Stimulated activated CD4-positive, alpha-beta T cell treated with anti-CD3 and anti-CD28 coated beads, Interleukin-15, amount 100 ng/mL, for 48 hours (primary cell): Measurements from ENCODE around the gene DEPDC5.

Experiments used
- DNase-seq, 2 donors: peaks; one replicate each; pipeline ENCODE4 v3.0.0-alpha.2; 2020; ENCODE audit warnings: low read depth in 2 of 2

Gene DEPDC5

GRCh38 chr22:31925056-31925455, 171.2 kb downstream of the DEPDC5 start:
- no peak for DNase-seq

GRCh38 chr22:31926024-31926423, 172.2 kb downstream of the DEPDC5 start:
- DNase-seq: no peak

GRCh38 chr22:31926969-31927368, 173.2 kb downstream of the DEPDC5 start:
- DNase-seq: no peak

- DNase-seq: no peak
Measured at GRCh38 chr22:31927562-31927961, 173.7 kb downstream of the DEPDC5 start.

GRCh38 chr22:31929167-31929930, 175.5 kb downstream of the DEPDC5 start:
- no peak for DNase-seq

GRCh38 chr22:31932863-31933262, 179.0 kb downstream of the DEPDC5 start:
- DNase-seq: no peak

GRCh38 chr22:31933406-31933805, 179.6 kb downstream of the DEPDC5 start:
- DNase-seq: no peak

GRCh38 chr22:31933816-31934482, 180.1 kb downstream of the DEPDC5 start:
- no peak for DNase-seq

GRCh38 chr22:31935961-31936635, 182.3 kb downstream of the DEPDC5 start:
- no peak for DNase-seq

GRCh38 chr22:31937341-31937740, 183.5 kb downstream of the DEPDC5 start:
- DNase-seq: no peak

- DNase-seq: no peak
Measured at GRCh38 chr22:31938296-31938695, 184.5 kb downstream of the DEPDC5 start.

GRCh38 chr22:31940506-31940905, 186.7 kb downstream of the DEPDC5 start:
- DNase-seq: no peak

- no peak for DNase-seq
Measured at GRCh38 chr22:31942091-31942490, 188.3 kb downstream of the DEPDC5 start.

- DNase-seq: no peak
Measured at GRCh38 chr22:31943206-31943977, 189.6 kb downstream of the DEPDC5 start.

- peak; percentile 86 to 90 for DNase-seq
Measured at GRCh38 chr22:31943978-31944699, 190.3 kb downstream of the DEPDC5 start, which contains the start of gene YWHAH. Gene YWHAH (plus strand): TSS chr22:31944535. CDS start chr22:31944734, 199 bp downstream.

- DNase-seq: no peak
Measured at GRCh38 chr22:31944700-31945442, 191.1 kb downstream of the DEPDC5 start.

GRCh38 chr22:31945443-31945855, 191.6 kb downstream of the DEPDC5 start:
- no peak for DNase-seq

GRCh38 chr22:31945971-31946680, 192.3 kb downstream of the DEPDC5 start:
- DNase-seq: no peak

- no peak for DNase-seq
Measured at GRCh38 chr22:31947296-31947695, 193.5 kb downstream of the DEPDC5 start.

GRCh38 chr22:31948002-31948401, 194.2 kb downstream of the DEPDC5 start:
- DNase-seq: no peak
